CD8-positive, alpha-beta memory T cell (primary cell): ENCODE data around the gene PLS3. TPM values are rescaled to one million over a fixed set of nuclear protein-coding genes. Genes with fewer than 3 reads are reported as not detected.

Experiments used
- CTCF ChIA-PET: fragments of 350-600 bp; sonication (Branson Sonifier 250); formaldehyde crosslinking; loops from one replicate; lab custom pipeline; 2021; ENCODE audit warnings: antibody characterized with exemption; lab: Charles Lee
- POLR2A ChIA-PET: fragments of 350-600 bp; sonication (Branson Sonifier 250); formaldehyde crosslinking; loops from one replicate; lab custom pipeline; 2021; ENCODE audit warnings: antibody characterized with exemption; lab: Charles Lee
- DNase-seq, 5 donors: peaks; one replicate each; pipeline versions ENCODE4 v3.0.0 to v3.0.0-alpha.2; 2020 to 2022; ENCODE audit warnings: mixed read lengths in 1 of 5
- H3K27ac ChIP-seq: one replicate; pipeline ENCODE4 v1.7.0; 2013; ENCODE audit warnings: low read depth, mild to moderate bottlenecking, low read length, moderate library complexity
- H3K27me3 ChIP-seq: 2 replicates; pipeline ENCODE4 v1.7.0; 2013; ENCODE audit warnings: low read length, mild to moderate bottlenecking; ENCODE audit not compliant: insufficient read depth, poor library complexity, severe bottlenecking
- H3K36me3 ChIP-seq: 2 replicates; pipeline ENCODE4 v1.7.0; 2013; ENCODE audit warnings: mild to moderate bottlenecking, low read length, moderate library complexity; ENCODE audit not compliant: insufficient read depth
- H3K4me1 ChIP-seq: 2 replicates; pipeline ENCODE4 v1.7.0; 2013; ENCODE audit warnings: mild to moderate bottlenecking, low read length, moderate library complexity; ENCODE audit not compliant: insufficient read depth
- H3K4me3 ChIP-seq: 2 replicates; pipeline ENCODE4 v1.7.0; 2013; ENCODE audit warnings: mild to moderate bottlenecking, low read length
- H3K9me3 ChIP-seq: 2 replicates; pipeline ENCODE4 v1.7.0; 2013; ENCODE audit warnings: mild to moderate bottlenecking, low read length
- H3K27ac Mint-ChIP-seq, 8 donors: one replicate each; pipeline ENCODE4 v1.8.0; 2020 to 2021; ENCODE audit warnings: mixed read lengths in 8 of 8, mild to moderate bottlenecking in 6 of 8, inconsistent platforms in 3 of 8, moderate library complexity in 3 of 8
- H3K27me3 Mint-ChIP-seq, 2 donors: one replicate each; pipeline ENCODE4 v1.8.0; 2020 to 2021; ENCODE audit warnings: mixed read lengths in 2 of 2, mild to moderate bottlenecking in 1 of 2, moderate library complexity in 1 of 2
- H3K36me3 Mint-ChIP-seq, 3 donors: one replicate each; pipeline ENCODE4 v1.8.0; 2020 to 2021; ENCODE audit warnings: mixed read lengths in 3 of 3, inconsistent platforms in 1 of 3, mild to moderate bottlenecking in 1 of 3
- H3K4me1 Mint-ChIP-seq, 3 donors: one replicate each; pipeline ENCODE4 v1.8.0; 2020 to 2021; ENCODE audit warnings: mixed read lengths in 3 of 3, inconsistent platforms in 1 of 3, mild to moderate bottlenecking in 1 of 3
- H3K4me3 Mint-ChIP-seq, 7 donors: one replicate each; pipeline ENCODE4 v1.8.0; 2020 to 2021; ENCODE audit warnings: mixed read lengths in 7 of 7, mild to moderate bottlenecking in 6 of 7, moderate library complexity in 4 of 7, inconsistent platforms in 2 of 7
- H3K9me3 Mint-ChIP-seq, 5 donors: one replicate each; pipeline ENCODE4 v1.8.0; 2020 to 2022; ENCODE audit warnings: mixed read lengths in 5 of 5, mild to moderate bottlenecking in 3 of 5, moderate library complexity in 2 of 5, inconsistent platforms in 1 of 5
- polyA plus RNA-seq: library from polyadenylated mRNA; unstranded; fragments of 300-500 nt; fragmentation: Illumina TruSeq; gene quantifications from one replicate; pipeline ENCODE4 v1.2.3, GENCODE V29; 2021
- total RNA-seq, 2 experiments: library from RNA; stranded (reverse); gene quantifications; one replicate each; pipeline ENCODE4 v1.2.3, GENCODE V29; 2021

The PLS3 gene
- total and polyA plus RNA-seq, 3 experiments from 2014 or later = 0.51 to 0.66 TPM; not detected in 1

DNA sequence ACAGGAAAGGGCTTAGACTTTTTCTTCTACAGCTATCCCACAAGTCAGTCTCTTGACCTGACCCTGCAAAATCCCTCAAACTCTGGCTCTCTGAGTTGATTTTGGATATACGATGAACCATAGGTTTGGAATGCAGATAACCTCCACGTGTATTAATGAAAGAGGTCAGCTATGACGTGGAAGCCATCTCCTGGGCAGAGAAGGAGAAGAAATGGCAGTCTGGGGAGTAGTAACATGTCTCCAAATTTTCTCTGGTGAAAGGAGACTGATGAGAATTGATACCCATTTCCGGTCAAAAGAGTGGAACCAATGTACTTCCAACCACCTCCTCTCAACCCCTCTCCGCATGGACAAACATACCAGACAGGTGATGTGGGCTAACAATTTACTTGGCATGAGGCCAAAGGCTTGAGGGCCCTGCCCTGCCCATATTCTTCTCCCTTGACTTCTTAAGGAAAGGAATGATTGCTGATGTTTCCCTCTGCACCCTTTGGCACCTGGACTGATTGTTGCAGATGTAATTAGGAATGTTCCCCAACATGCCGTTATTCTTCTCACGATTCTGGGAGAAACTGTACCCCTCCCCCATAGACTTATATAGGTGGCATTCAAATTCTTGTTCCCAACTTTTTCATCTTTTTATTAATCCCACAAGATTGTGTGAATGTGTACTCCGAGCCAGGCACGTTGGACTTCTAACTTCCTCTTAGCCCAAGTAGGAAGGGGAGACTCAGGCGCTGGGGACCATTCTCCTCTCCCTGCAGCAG, 580 bp upstream of the PLS3 start:
- Mint-ChIP-seq H3K27me3 (peaks cover 0 to 25% of the 10 kb centered on the region in 2 donors), H3K36me3 (no peaks in the 10 kb centered on the region), H3K27ac (no peak overlapping the region)

DNA sequence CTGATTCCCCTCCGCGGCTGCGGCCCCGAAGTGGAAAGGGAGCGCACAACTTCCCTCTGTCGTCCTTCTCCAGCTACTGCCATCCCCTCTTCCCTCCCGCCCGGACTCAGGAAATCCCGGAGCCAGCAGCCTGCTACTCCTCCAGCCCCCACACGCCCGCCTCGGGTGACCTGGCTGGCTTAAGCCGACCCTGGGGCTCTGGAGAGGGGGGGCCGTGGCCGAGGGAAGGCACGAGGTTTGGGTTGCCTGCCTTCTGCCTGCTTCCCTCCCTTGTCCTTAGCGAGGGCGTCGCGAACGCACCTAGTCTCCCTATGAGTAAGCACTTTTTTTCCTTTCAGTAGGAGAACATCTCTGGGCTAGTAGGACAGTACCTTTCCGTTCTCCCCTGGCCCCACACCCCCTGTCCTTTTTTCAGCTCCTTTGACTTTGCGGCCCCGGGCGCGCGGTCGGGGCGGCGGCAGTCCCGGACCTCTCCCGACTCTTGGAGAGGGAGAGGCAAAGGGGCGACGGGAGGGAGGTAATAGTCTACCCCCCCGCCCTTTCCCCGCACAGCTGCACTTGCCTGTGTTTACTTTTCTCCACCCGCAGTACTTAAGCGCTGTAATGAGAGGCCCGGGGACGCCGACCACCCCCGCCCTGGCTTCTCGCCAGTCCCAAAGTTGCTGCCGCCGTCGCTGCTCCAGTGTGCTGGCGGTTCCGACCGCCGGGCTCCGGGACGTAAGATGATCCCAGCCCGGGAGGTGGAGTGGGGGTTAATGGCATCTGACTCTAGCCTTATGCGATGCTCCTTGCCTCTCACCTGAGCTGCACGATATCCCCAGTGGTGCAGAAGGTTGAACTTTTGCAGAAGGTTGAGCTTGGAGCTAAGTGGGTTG, 868 bp downstream of the PLS3 start:
- no peaks in the 10 kb centered on the region for H3K9me3 Mint-ChIP-seq
- ChIA-PET CTCF (no interaction called here), POLR2A (no interaction called here)
- no peak overlapping the region for H3K27ac ChIP-seq
- no peaks in the 10 kb centered on the region for H3K36me3 Mint-ChIP-seq
- no peaks in the 10 kb centered on the region for H3K4me1 ChIP-seq
- H3K27ac Mint-ChIP-seq = no peak overlapping the region
- no peaks in the 10 kb centered on the region for H3K9me3 ChIP-seq
- no peaks in the 10 kb centered on the region for H3K4me1 Mint-ChIP-seq
- DNase-seq = no peak
- H3K4me3 Mint-ChIP-seq = no peak overlapping the region
- no peak overlapping the region for H3K4me3 ChIP-seq
- no peaks in the 10 kb centered on the region for H3K36me3 ChIP-seq
- H3K27me3 ChIP-seq = no peaks in the 10 kb centered on the region
- H3K27me3 Mint-ChIP-seq = peaks cover 0 to 23% of the 10 kb centered on the region in 2 donors

More for the DNA sequence above, 580 bp upstream of the PLS3 start:
- H3K4me1 Mint-ChIP-seq = no peaks in the 10 kb centered on the region
- H3K27me3 ChIP-seq = no peaks in the 10 kb centered on the region
- no peaks in the 10 kb centered on the region for H3K36me3 ChIP-seq
- no peaks in the 10 kb centered on the region for H3K9me3 ChIP-seq
- POLR2A ChIA-PET = no interaction called here
- CTCF ChIA-PET = no interaction called here
- H3K4me1 ChIP-seq = no peaks in the 10 kb centered on the region
- no peak overlapping the region for H3K27ac ChIP-seq
- H3K4me3 Mint-ChIP-seq = no peak overlapping the region
- H3K9me3 Mint-ChIP-seq = no peaks in the 10 kb centered on the region
- no peak for DNase-seq
- H3K4me3 ChIP-seq = no peak overlapping the region

DNA sequence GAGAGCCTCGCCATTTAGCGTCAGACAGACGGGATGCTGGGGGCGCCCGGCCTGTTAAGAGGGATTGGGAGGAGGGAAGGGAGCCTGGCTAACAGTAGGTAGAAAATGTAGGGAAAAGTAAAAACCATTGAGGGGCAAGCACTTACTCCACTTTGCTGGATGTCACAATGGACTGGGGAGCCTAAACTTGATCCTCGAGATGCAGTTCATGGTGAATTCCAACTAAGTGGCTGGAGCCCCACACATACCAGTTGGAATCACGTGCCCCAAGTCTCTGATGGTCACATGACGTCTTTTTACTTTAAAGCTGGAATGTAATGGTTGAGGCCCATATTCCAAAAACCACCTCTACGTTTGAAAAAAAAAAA, 1.5 kb downstream of the PLS3 start:
- Histone ChIP-seq H3K27ac (no peak overlapping the region), H3K4me1 (no peaks in the 10 kb centered on the region), H3K9me3 (no peaks in the 10 kb centered on the region), H3K27me3 (no peaks in the 10 kb centered on the region), H3K4me3 (no peak overlapping the region), H3K36me3 (no peaks in the 10 kb centered on the region)
- Mint-ChIP-seq H3K4me1 (no peaks in the 10 kb centered on the region), H3K27ac (no peak overlapping the region), H3K27me3 (peaks cover 0 to 23% of the 10 kb centered on the region in 2 donors), H3K4me3 (no peak overlapping the region), H3K36me3 (no peaks in the 10 kb centered on the region), H3K9me3 (no peaks in the 10 kb centered on the region)
- ChIA-PET POLR2A (no interaction called here), CTCF (no interaction called here)
- no peak for DNase-seq

DNA sequence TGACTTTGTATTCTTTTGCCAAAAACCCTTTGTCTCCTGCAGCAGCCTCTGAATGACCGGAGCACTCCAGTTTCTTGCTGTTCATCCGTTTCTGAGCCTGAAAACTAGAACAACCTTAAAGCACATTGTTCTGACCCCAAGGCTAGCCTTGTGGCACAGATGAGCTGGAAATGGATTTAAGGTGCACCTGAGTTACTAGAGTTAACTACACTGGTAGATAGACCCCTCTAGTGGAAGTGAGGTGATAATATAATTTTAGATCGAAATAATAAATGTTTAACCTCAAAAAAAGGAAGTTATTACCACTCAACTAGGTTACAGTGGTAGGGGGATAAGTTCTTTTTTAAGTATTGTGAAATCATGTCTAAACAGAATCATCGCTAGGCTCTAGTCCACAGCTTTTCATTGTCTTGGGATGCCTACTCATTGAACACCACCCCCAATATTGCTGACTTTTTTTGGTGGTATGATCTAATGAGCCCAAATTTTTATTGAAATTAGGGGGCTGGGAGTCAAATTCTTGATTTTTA, 2.7 kb downstream of the PLS3 start:
- Mint-ChIP-seq H3K27me3 (peaks cover 0 to 23% of the 10 kb centered on the region in 2 donors), H3K36me3 (no peaks in the 10 kb centered on the region), H3K4me1 (no peaks in the 10 kb centered on the region), H3K4me3 (no peak overlapping the region), H3K27ac (no peak overlapping the region), H3K9me3 (no peaks in the 10 kb centered on the region)
- Histone ChIP-seq H3K36me3 (no peaks in the 10 kb centered on the region), H3K9me3 (no peaks in the 10 kb centered on the region), H3K27ac (no peak overlapping the region), H3K27me3 (no peaks in the 10 kb centered on the region), H3K4me1 (no peaks in the 10 kb centered on the region), H3K4me3 (no peak overlapping the region)
- POLR2A ChIA-PET = no interaction called here
- no peak for DNase-seq
- CTCF ChIA-PET = no interaction called here

DNA sequence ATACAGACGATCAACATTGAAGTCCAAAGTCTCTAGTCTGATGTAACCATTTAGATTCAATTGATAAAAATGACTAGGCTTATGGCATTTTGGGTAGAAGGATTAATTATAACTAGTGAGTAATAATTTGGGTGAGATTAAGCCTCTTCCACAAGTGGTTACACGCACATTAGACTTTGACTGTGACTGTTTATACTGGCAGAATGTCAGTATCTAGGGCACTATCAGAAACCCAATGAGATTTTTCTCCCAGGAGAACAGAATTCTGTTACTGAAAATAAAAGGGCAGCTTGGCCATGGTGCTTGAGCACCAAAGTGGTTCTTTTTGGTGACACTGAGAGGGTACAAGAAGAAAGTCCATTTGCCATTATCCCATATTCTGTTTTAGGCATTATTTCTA, 3.3 kb downstream of the PLS3 start:
- Mint-ChIP-seq H3K9me3 (no peaks in the 10 kb centered on the region), H3K27ac (no peak overlapping the region), H3K36me3 (no peaks in the 10 kb centered on the region), H3K4me1 (no peaks in the 10 kb centered on the region), H3K27me3 (peaks cover 0 to 23% of the 10 kb centered on the region in 2 donors), H3K4me3 (no peak overlapping the region)
- no peaks in the 10 kb centered on the region for H3K36me3 ChIP-seq
- no peak overlapping the region for H3K4me3 ChIP-seq
- ChIA-PET CTCF (no interaction called here), POLR2A (no interaction called here)
- H3K4me1 ChIP-seq = no peaks in the 10 kb centered on the region
- no peaks in the 10 kb centered on the region for H3K27me3 ChIP-seq
- H3K27ac ChIP-seq = no peak overlapping the region
- no peak for DNase-seq
- H3K9me3 ChIP-seq = no peaks in the 10 kb centered on the region

DNA sequence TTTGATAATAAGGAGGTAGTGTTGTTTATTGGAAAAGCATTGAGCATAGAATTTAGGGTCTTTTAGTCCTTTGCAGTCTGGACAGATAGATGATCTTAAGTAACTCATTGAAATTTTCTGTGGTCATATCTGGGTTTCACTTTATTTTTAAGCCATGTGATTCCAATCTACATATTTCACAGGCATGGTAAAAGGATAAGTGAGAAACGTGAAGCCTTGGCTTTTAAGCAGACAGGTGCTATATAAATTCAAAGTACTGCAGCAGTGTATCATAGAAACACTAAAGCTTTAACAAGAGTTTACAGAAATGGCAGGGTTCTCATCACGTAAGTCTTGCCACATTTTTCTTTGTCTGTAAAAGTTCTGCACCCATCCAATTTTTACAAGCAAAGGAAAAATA, 4.9 kb downstream of the PLS3 start:
- no peak for DNase-seq
- ChIA-PET POLR2A (no interaction called here), CTCF (no interaction called here)
- Histone ChIP-seq H3K27ac (no peak overlapping the region), H3K9me3 (no peaks in the 10 kb centered on the region), H3K4me1 (no peaks in the 10 kb centered on the region), H3K27me3 (no peaks in the 10 kb centered on the region), H3K36me3 (no peaks in the 10 kb centered on the region), H3K4me3 (no peak overlapping the region)
- peaks cover 0 to 18% of the 10 kb centered on the region in 2 donors for H3K27me3 Mint-ChIP-seq
- no peaks in the 10 kb centered on the region for H3K4me1 Mint-ChIP-seq
- H3K9me3 Mint-ChIP-seq = no peaks in the 10 kb centered on the region
- no peak overlapping the region for H3K4me3 Mint-ChIP-seq
- H3K36me3 Mint-ChIP-seq = no peaks in the 10 kb centered on the region
- no peak overlapping the region for H3K27ac Mint-ChIP-seq

DNA sequence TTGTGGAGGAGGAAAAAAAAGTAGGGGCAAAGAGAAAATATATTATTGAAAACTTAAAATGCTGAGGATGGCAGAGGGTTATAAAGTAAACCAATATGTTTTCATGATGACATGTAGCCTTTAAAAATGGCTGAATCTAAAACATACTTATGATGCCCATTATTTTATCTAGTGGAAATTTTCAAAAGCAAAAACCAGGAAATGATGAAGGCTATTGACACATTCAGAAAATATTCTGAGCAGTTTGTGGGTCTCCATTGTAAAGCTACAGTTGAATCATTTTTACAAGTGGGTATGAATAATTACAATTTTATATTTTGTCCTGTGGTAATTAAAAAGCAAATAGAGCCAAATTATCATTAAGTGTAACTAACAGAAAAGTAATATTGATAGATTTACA, 10.7 kb downstream of the PLS3 start:
- no peaks in the 10 kb centered on the region for H3K9me3 ChIP-seq
- H3K4me3 ChIP-seq = no peak overlapping the region
- H3K4me1 ChIP-seq = no peaks in the 10 kb centered on the region
- H3K27ac Mint-ChIP-seq = no peak overlapping the region
- peaks cover 0 to 2% (median 0%) of the 10 kb centered on the region in 5 donors for H3K9me3 Mint-ChIP-seq
- no peak overlapping the region for H3K27ac ChIP-seq
- no peaks in the 10 kb centered on the region for H3K4me1 Mint-ChIP-seq
- H3K27me3 ChIP-seq = no peaks in the 10 kb centered on the region
- ChIA-PET CTCF (no interaction called here), POLR2A (no interaction called here)
- no peak overlapping the region for H3K4me3 Mint-ChIP-seq
- no peaks in the 10 kb centered on the region for H3K36me3 Mint-ChIP-seq
- H3K27me3 Mint-ChIP-seq = peaks cover 0 to 10% of the 10 kb centered on the region in 2 donors
- DNase-seq = no peak
- H3K36me3 ChIP-seq = no peaks in the 10 kb centered on the region

DNA sequence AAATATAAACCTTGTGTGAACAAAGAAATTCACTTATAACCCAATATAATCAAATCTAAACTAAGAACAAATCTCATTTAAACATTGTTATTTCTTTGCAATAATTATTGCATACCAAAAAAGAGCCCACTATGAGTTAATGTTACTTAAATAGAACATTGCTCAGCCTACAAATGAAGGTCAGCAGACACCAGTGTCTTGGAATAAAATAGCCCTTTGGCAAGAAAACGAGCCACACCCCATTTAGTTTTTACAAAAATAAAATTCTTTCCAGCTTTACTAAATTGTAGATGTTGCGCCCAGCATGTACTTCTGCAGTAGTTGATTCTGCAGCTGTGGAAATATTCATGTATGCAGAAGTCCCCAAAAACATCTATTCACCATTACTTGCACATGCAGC, 12.2 kb downstream of the PLS3 start:
- H3K9me3 Mint-ChIP-seq = peaks cover 0 to 5% (median 2%) of the 10 kb centered on the region in 5 donors
- no peak overlapping the region for H3K4me3 Mint-ChIP-seq
- no peaks in the 10 kb centered on the region for H3K36me3 Mint-ChIP-seq
- H3K4me1 Mint-ChIP-seq = no peaks in the 10 kb centered on the region
- ChIA-PET POLR2A (no interaction called here), CTCF (no interaction called here)
- no peaks in the 10 kb centered on the region for H3K4me1 ChIP-seq
- no peaks in the 10 kb centered on the region for H3K9me3 ChIP-seq
- no peaks in the 10 kb centered on the region for H3K27me3 ChIP-seq
- no peak overlapping the region for H3K27ac ChIP-seq
- no peak for DNase-seq
- H3K27ac Mint-ChIP-seq = no peak overlapping the region
- no peak overlapping the region for H3K4me3 ChIP-seq
- H3K36me3 ChIP-seq = no peaks in the 10 kb centered on the region
- H3K27me3 Mint-ChIP-seq = peaks cover 0 to 10% of the 10 kb centered on the region in 2 donors
